HepG2 (cell line): Measurements from ENCODE around the gene TEX35. TPM values are rescaled to one million over a fixed set of nuclear protein-coding genes. Genes with fewer than 3 reads are reported as not detected.
A peak's percentile ranks its signal among the peaks of the same experiment; 100 is the strongest.

ENCODE experiments used
- ATAC-seq: fragments of 200-7000 bp; cut with Tn5 transposase; 3 replicates; pipeline ENCODE4 v1.9.1; 2020; ENCODE audit warnings: mild to moderate bottlenecking, moderate library complexity
- BruUV-seq: library from RNA; stranded (reverse); fragments of 400-500 nt; replicated peaks from 2 replicates; lab custom pipeline; 2021; lab: Mats Ljungman, UMichigan
- CTCF ChIA-PET: fragments of 300-600 bp; formaldehyde crosslinking; extraction: SDS; loops from one replicate; lab custom pipeline; 2021; ENCODE audit warnings: low total read pairs, inconsistent platforms, low intra/inter-chr PET ratio; lab: Yijun Ruan, JAX
- POLR2A ChIA-PET: fragments of 350-600 bp; sonication (Branson Sonifier 250); formaldehyde crosslinking; loops from one replicate; lab custom pipeline; 2020; ENCODE audit warnings: antibody characterized with exemption, inconsistent platforms; lab: Yijun Ruan, JAX
- DNase-seq: peaks from one replicate; pipeline ENCODE4 v3.0.0-alpha.2; 2015; ENCODE audit warnings: low spot score
- FAIRE-seq: peaks from 3 replicates; lab custom pipeline; 2011; peaks lifted over from hg19 to GRCh38; lab: Jason Lieb, UNC
- H2AFZ ChIP-seq: one replicate; pipeline ENCODE4 v1.6.1; 2011; ENCODE audit warnings: low read length, inconsistent platforms
- H3K27ac ChIP-seq: fragments of 300-600 bp; 3 replicates; pipeline ENCODE4 v1.8.0; 2011; ENCODE audit warnings: mixed run types, mild to moderate bottlenecking, mixed read lengths, low read length, inconsistent platforms; ENCODE audit not compliant: insufficient read depth; ENCODE audit errors: extremely low read length
- H3K27me3 ChIP-seq, 2 experiments: fragments of 200-600 bp in 1 of 2; 2 replicates in 1 of 2; 3 replicates in 1 of 2; pipeline versions ENCODE4 v1.6.0 to v1.8.0; 2011; ENCODE audit warnings: low read length in 2 of 2, mild to moderate bottlenecking in 2 of 2, moderate library complexity in 2 of 2, inconsistent platforms in 1 of 2; ENCODE audit not compliant: insufficient read depth in 2 of 2, control insufficient read depth in 1 of 2
- H3K36me3 ChIP-seq, 2 experiments: fragments of 200-600 bp in 1 of 2; replicated peaks in 1 of 2; 2 replicates in 1 of 2; 3 replicates in 1 of 2; pipeline versions ENCODE4 v1.5.1 to v1.8.0; 2011; ENCODE audit warnings: low read length in 2 of 2, inconsistent platforms in 1 of 2; ENCODE audit not compliant: insufficient read depth in 2 of 2, control insufficient read depth in 1 of 2
- H3K4me1 ChIP-seq: 2 replicates; pipeline ENCODE4 v1.5.1; 2012; ENCODE audit warnings: low read length, inconsistent platforms; ENCODE audit not compliant: insufficient read depth
- H3K4me2 ChIP-seq: 2 replicates; pipeline ENCODE4 v1.6.0; 2011; ENCODE audit warnings: low read depth, low read length, inconsistent platforms
- H3K4me3 ChIP-seq, 3 experiments: fragments of 200-600 bp in 1 of 3; sonication (generic), shearing (Covaris generic) in 1 of 3; replicated peaks in 1 of 3; 2 replicates each; pipeline ENCODE4 v1.5.1; 2011 to 2016; ENCODE audit warnings: low read length in 3 of 3, inconsistent platforms in 2 of 3, low read depth in 2 of 3, mild to moderate bottlenecking in 2 of 3, control low read depth in 1 of 3, mixed read lengths in 1 of 3; ENCODE audit not compliant: insufficient read depth in 1 of 3
- H3K79me2 ChIP-seq: one replicate; pipeline ENCODE4 v1.6.1; 2011; ENCODE audit warnings: low read length, inconsistent platforms; ENCODE audit not compliant: insufficient read depth
- H3K9ac ChIP-seq: 2 replicates; pipeline ENCODE4 v1.6.0; 2011; ENCODE audit warnings: mild to moderate bottlenecking, low read depth, low read length, inconsistent platforms; ENCODE audit not compliant: insufficient read depth
- H3K9me3 ChIP-seq: 2 replicates; pipeline ENCODE4 v1.5.1; 2012; ENCODE audit warnings: mild to moderate bottlenecking, low read length
- H4K20me1 ChIP-seq: 2 replicates; pipeline ENCODE4 v1.6.0; 2011; ENCODE audit warnings: inconsistent platforms, mild to moderate bottlenecking, low read length, moderate library complexity; ENCODE audit not compliant: insufficient read depth
- ARID3A ChIP-seq: IDR thresholded peaks from 2 replicates; pipeline ENCODE4 v1.6.1; 2012; ENCODE audit warnings: low read depth, low read length, improper control_type of control experiment
- PBX3 ChIP-seq: sonication (generic); formaldehyde crosslinking; IDR thresholded peaks from 2 replicates; pipeline ENCODE4 v1.8.1; 2023; ENCODE audit warnings: missing genetic modification reagents, inconsistent platforms, borderline replicate concordance
- ZNF263 ChIP-seq: sonication (generic); formaldehyde crosslinking; IDR thresholded peaks from 2 replicates; pipeline ENCODE4 v1.4.0; 2020; ENCODE audit warnings: missing genetic modification reagents
- WGBS: methylation state at CpG from one replicate; pipeline ENCODE4 v1.1.6; 2017; ENCODE audit warnings: low lambda C conversion rate; 5-methylcytosine and 5-hydroxymethylcytosine counted together
- in situ Hi-C: cut with HindIII; loops from 2 replicates; pipeline ENCODE4 v1.10.0; 2017; ENCODE audit warnings: low pct_unique_long_range_greater_than_20kb; ENCODE audit not compliant: extremely low pct_ligation_motif_present
- intact Hi-C: fragments of 100-400 bp; cut with micrococcal nuclease; formaldehyde crosslinking; loops from one replicate; pipeline ENCODE4 v1.10.0; 2022; ENCODE audit not compliant: unreplicated experiment
- polyA plus RNA-seq, 8 experiments: library from polyadenylated mRNA; depleted of rRNA in 3 of 8; stranded (reverse) in 7 of 8; unstranded in 1 of 8; fragments of >200 nt; fragmentation: Illumina TruSeq in 4 of 8; extraction: Trizol in 4 of 8; gene quantifications; 2 replicates each; pipeline versions ENCODE4 v1.2.1 to v1.2.3, GENCODE V29; 2011 to 2016; ENCODE audit warnings: low read depth in 4 of 8, missing spikeins in 1 of 8, mixed read lengths in 1 of 8; ENCODE audit not compliant: insufficient read depth in 1 of 8
- total RNA-seq, 5 experiments: library from RNA; depleted of rRNA; stranded (reverse); fragments of >200 nt; fragmentation: Illumina TruSeq; extraction: Trizol; gene quantifications; 2 replicates each; pipeline ENCODE4 v1.2.3, GENCODE V29; 2016; ENCODE audit warnings: low read depth in 1 of 5

The TEX35 gene
- total and polyA plus RNA-seq, 2 of the 13 experiments (the other 11 are each of a cell fraction or from before 2014, with no cell fraction given): not detected

- TF ChIP-seq PBX3 (CRISPR knock-in tag): no peak
Measured at GRCh38 chr1:178510155-178510554, 2.8 kb upstream of the TEX35 start (continued).

- H3K9ac ChIP-seq: no peak overlapping the region
- CTCF ChIA-PET: no interaction called here
- H3K4me1 ChIP-seq: 0 out of 2 replicates have a peak, but pooled peaks cover 11% of the 10 kb centered on the region
- no peak overlapping the region for H3K4me2 ChIP-seq
- FAIRE-seq (no peak), ATAC-seq (peak; percentile 39)
- H3K4me3 ChIP-seq: no peak overlapping the region
- no peaks in the 10 kb centered on the region for H4K20me1 ChIP-seq
- WGBS: 52% methylated on average over 14 of the region's 14 CpGs
- in situ Hi-C loops: no loop called here
- peaks cover 0 to 15% of the 10 kb centered on the region in 2 experiments; a peak in 3 of 5 replicates for H3K27me3 ChIP-seq
- intact Hi-C loops: no loop called here
- no peaks in the 10 kb centered on the region for H3K36me3 ChIP-seq
- H3K27ac ChIP-seq: no peak overlapping the region
- no peaks in the 10 kb centered on the region for H3K9me3 ChIP-seq
- no peak overlapping the region for H2AFZ ChIP-seq
- H3K79me2 ChIP-seq: no peaks in the 10 kb centered on the region
- no TSS peak for BruUV-seq
- TF ChIP-seq ZNF263 (CRISPR knock-in tag) (peak; percentile 98), ARID3A (no peak)
- TF ChIP-seq, all 625 proteins: peak for 1
- POLR2A ChIA-PET: no interaction called here
- DNase-seq: no peak
Measured at GRCh38 chr1:178513278-178513983, 522 bp downstream of the TEX35 start.
